Stimulated activated CD8-positive, alpha-beta memory T cell treated with anti-CD3 and anti-CD28 coated beads, Interleukin-15, amount 100 ng/mL, for 48 hours (primary cell): ENCODE results near the gene OR5AS1.
"Not testable (repeated sequence)": the region's sequence is repeated elsewhere in the genome, so short reads cannot be mapped to it uniquely, and the experiment has no call there.

Experiments
- DNase-seq, 2 donors: peaks; one replicate each; pipeline ENCODE4 v3.0.0-alpha.2; 2020; ENCODE audit warnings: low read depth in 2 of 2

The OR5AS1 gene

DNA sequence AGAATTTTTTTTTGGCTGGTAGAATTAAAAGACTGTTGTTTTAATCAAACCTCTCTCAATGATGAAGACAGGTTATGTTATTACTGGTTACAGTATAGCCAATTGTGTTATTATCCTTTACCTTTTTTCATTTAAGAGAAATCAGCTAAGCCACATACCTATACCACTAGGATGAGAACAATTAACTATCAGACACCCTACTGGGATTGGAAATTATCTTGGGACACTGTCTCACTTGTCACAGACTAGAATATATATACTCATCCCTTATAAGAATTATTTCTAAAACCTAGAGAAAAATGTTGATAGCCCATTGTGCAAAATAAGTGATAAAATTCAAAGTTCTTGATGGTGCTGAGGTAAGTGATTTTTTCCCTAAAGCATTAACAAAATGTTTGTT lies at the start of gene OR5AS1:
Gene OR5AS1, plus strand, starts transcription at position 301 of the 400 bp plus-strand sequence. CDS start 2,765 bp downstream, outside the sequence.
- no peak for DNase-seq

GRCh38 chr11:55994525-55994924 lies 32.9 kb upstream of the OR5AS1 start, which contains the start of gene OR5F1:
OR5F1 (minus strand) TSS chr11:55994625; CDS start chr11:55994625, 0 bp downstream.
- no peak for DNase-seq

GRCh38 chr11:56010716-56011115 lies 16.7 kb upstream of the OR5AS1 start:
- DNase-seq, result no peak

- DNase-seq, result no peak
Measured at GRCh38 chr11:56013805-56014204, 13.6 kb upstream of the OR5AS1 start.

GRCh38 chr11:56045538-56045937 lies 18.1 kb downstream of the OR5AS1 start:
- DNase-seq, result no peak

DNA sequence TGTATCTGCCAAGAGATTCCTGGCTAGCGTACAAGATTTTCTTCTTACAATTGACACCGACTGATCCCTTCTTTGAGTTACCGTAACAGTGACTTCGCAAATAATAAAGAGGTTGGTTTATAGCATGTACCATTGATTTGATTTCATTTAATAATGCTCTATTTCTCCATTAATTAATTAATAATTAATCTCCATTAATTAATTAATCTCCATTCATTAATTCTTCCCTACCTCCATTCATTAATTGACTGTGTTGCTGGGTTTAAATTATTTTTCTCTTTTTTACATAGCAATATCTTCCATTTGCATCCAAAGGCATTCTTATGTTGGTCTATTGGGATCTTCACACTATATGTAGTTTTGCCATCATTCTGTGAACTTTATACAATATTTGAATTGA lies 21.0 kb downstream of the OR5AS1 start:
- DNase-seq, result no peak

DNA sequence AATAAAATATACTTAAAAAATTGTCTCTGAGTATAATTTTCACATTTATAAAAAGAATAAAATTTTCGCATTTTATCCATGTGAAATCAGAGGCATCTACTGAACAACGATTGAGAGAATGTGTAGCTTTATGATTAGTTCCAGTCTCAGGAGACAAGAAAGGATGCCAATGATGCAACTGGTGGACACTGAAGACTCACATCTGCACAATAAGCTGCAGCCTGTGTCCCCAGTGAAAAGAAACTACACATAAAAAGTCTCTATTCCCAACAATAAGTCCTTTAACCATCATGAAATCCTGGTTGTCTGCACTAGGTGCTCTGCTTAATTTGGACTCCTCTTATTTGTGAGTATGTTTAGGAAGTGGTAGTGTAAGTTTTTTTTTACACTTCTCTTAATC lies 22.0 kb downstream of the OR5AS1 start:
- no peak for DNase-seq

DNA sequence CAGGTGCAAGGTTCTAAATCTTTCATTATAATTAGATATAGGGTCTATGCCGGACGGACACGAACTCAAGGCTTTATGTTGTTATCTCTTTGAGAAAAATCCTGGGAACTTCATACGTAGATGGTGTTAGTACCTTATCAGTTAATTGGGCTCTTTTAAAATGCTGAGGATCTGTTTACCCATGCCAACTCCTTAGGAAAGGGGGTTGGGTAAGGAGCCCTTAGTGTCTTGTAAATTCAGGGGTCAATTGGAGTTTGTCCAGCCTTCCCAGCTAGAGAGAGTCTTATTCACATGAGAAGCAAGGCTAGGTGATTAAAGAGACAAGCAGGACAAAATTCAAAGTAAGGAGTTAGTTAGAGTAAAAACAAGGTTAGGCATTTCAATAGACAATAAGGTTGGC lies 28.9 kb downstream of the OR5AS1 start:
- not testable (repeated sequence) for DNase-seq

GRCh38 chr11:56057661-56058237 lies 30.3 kb downstream of the OR5AS1 start:
- DNase-seq, result not testable (repeated sequence)

DNA sequence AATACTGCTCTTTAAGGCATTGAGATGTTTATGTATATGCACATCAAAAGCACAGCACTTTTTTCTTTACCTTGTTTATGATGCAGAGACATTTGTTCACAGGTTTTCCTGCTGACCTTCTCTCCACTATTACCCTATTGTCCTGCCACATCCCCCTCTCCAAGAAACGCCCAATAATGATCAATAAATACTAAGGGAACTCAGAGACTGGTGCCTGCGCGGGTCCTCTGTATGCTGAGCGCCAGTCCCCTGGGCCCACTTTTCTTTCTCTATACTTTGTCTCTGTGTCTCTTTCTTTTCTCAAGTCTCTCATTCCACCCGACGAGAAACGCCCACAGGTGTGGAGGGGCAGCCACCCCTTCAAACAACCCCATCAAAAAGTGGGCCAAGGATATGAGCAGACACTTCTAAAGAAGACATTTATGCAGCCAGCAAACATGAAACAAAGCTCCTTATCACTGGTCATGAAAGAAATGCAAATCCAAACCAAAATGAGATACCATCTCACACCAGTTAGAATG lies 30.9 kb downstream of the OR5AS1 start:
- DNase-seq, result not testable (repeated sequence)

DNA sequence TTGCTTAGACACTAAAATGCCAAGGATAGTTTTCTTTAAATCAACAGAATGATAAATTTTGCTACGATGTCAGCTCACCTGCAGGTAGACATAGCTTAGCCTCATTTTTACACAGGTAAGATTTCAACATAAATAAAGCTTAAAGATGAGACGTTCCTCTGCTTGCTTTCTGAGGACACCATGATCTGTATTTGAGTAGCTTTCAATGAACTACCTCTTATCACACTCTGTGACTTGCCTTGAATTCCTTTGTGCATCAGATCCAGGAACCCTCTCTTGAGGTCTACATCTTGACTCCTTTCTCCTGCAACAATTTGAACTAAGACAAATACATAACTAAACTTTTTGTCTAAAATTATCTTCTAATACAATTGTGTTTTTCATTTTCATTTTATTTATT lies 39.5 kb downstream of the OR5AS1 start:
- no peak for DNase-seq
